GM12878 (cell line): ENCODE results near the gene SF3B4. TPM values are rescaled to one million over a fixed set of nuclear protein-coding genes. Genes with fewer than 3 reads are reported as not detected.
A peak's percentile ranks its signal among the peaks of the same experiment; 100 is the strongest.

ENCODE experiments used
- ATAC-seq: fragments of 200-7000 bp; cut with Tn5 transposase; 3 replicates; pipeline ENCODE4 v1.9.1; 2020; ENCODE audit warnings: mild to moderate bottlenecking, moderate library complexity
- BruUV-seq: library from RNA; stranded (reverse); fragments of 400-500 nt; replicated peaks from 2 replicates; lab custom pipeline; 2021; lab: Mats Ljungman, UMichigan
- CTCF ChIA-PET: fragments of 300-600 bp; sonication (Branson Sonifier 250); formaldehyde crosslinking; extraction: SDS; loops from one replicate; lab custom pipeline; 2021; ENCODE audit warnings: inconsistent platforms; lab: Yijun Ruan, JAX
- POLR2A ChIA-PET: fragments of 350-600 bp; formaldehyde crosslinking; extraction: SDS; loops from one replicate; lab custom pipeline; 2021; ENCODE audit warnings: inconsistent platforms; lab: Charles Lee
- RAD21 ChIA-PET: fragments of 300-600 bp; sonication (Branson Sonifier 250); formaldehyde crosslinking; loops from one replicate; lab custom pipeline; 2023; ENCODE audit warnings: antibody characterized with exemption; ENCODE audit not compliant: unreplicated experiment; lab: Charles Lee
- SMC1A ChIA-PET: fragments of 300-600 bp; sonication (Branson Sonifier 250); formaldehyde crosslinking; loops from one replicate; lab custom pipeline; 2023; ENCODE audit not compliant: unreplicated experiment, uncharacterized antibody; lab: Charles Lee
- DNase-seq: peaks from one replicate; pipeline ENCODE4 v3.0.0-alpha.2; 2011; ENCODE audit warnings: low read depth, low spot score
- FAIRE-seq: peaks from 3 replicates; lab custom pipeline; 2011; peaks lifted over from hg19 to GRCh38; lab: Jason Lieb, UNC
- H2AFZ ChIP-seq: 2 replicates; pipeline ENCODE4 v1.6.0; 2011; ENCODE audit warnings: low read depth, low read length, control low read depth; ENCODE audit not compliant: control insufficient read depth
- H3K27ac ChIP-seq: 2 replicates; pipeline ENCODE4 v1.5.1; 2011; ENCODE audit warnings: control low read depth; ENCODE audit not compliant: control insufficient read depth, insufficient read depth
- H3K27me3 ChIP-seq, 2 experiments: replicated peaks in 1 of 2; 2 replicates each; pipeline versions ENCODE4 v1.6.0 to v1.6.1; 2011; ENCODE audit warnings: low read length in 1 of 2; ENCODE audit not compliant: control insufficient read depth in 2 of 2, insufficient read depth in 2 of 2
- H3K36me3 ChIP-seq, 2 experiments: 2 replicates each; pipeline ENCODE4 v1.5.1; 2011; ENCODE audit warnings: low read length in 1 of 2; ENCODE audit not compliant: control insufficient read depth in 2 of 2, insufficient read depth in 2 of 2
- H3K4me1 ChIP-seq: 2 replicates; pipeline ENCODE4 v1.6.1; 2011; ENCODE audit warnings: mild to moderate bottlenecking, low read length, moderate library complexity, mixed read lengths; ENCODE audit not compliant: control insufficient read depth, insufficient read depth
- H3K4me2 ChIP-seq: 2 replicates; pipeline ENCODE4 v1.6.0; 2011; ENCODE audit warnings: control low read depth; ENCODE audit not compliant: control insufficient read depth, insufficient read depth
- H3K4me3 ChIP-seq: fragments of 200-600 bp; sonication (generic); 2 replicates; pipeline ENCODE4 v1.5.1; 2016
- H3K79me2 ChIP-seq: 2 replicates; pipeline ENCODE4 v1.6.0; 2011; ENCODE audit warnings: low read length; ENCODE audit not compliant: control insufficient read depth, insufficient read depth
- H3K9ac ChIP-seq: 2 replicates; pipeline ENCODE4 v1.8.0; 2011; ENCODE audit warnings: low read length, control low read depth, mixed read lengths; ENCODE audit not compliant: control insufficient read depth, insufficient read depth
- H3K9me3 ChIP-seq: replicated peaks from 3 replicates; pipeline ENCODE4 v1.5.1; 2011; ENCODE audit warnings: mild to moderate bottlenecking, low read length; ENCODE audit not compliant: control insufficient read depth, insufficient read depth
- H4K20me1 ChIP-seq: 2 replicates; pipeline ENCODE4 v1.6.0; 2011; ENCODE audit not compliant: control insufficient read depth, insufficient read depth
- CBX5 ChIP-seq: sonication (generic); IDR thresholded peaks from 2 replicates; pipeline ENCODE4 v1.6.1; 2016; ENCODE audit warnings: low read depth, moderate library complexity, mild to moderate bottlenecking, inconsistent platforms
- GATAD2B ChIP-seq: fragments of 450-650 bp; conservative IDR thresholded peaks from 2 replicates; pipeline ENCODE4 v1.6.1; 2017; ENCODE audit warnings: low read depth, mild to moderate bottlenecking, moderate library complexity
- MEF2A ChIP-seq: IDR thresholded peaks from 2 replicates; pipeline ENCODE4 v1.6.1; 2011; ENCODE audit warnings: low read depth, mild to moderate bottlenecking, low read length, moderate library complexity; ENCODE audit not compliant: insufficient read depth
- RELA ChIP-seq: fragments of 450-650 bp; IDR thresholded peaks from 2 replicates; pipeline ENCODE4 v1.8.0; 2014; ENCODE audit warnings: borderline replicate concordance; ENCODE audit not compliant: partially characterized antibody
- WGBS: methylation state at CpG from one replicate; pipeline ENCODE4 v1.1.6; 2016; ENCODE audit warnings: low lambda C conversion rate; ENCODE audit not compliant: insufficient replicate concordance, insufficient coverage; ENCODE audit errors: missing lambda C conversion rate; 5-methylcytosine and 5-hydroxymethylcytosine counted together
- in situ Hi-C: fragments of 300-500 bp; cut with MboI; formaldehyde crosslinking; loops from 9 replicates; pipeline ENCODE4 v1.14.3; 2018; ENCODE audit warnings: mixed read lengths
- intact Hi-C: fragments of 100-400 bp; cut with micrococcal nuclease; formaldehyde crosslinking; loops from one replicate; pipeline ENCODE4 v1.14.2; 2022; ENCODE audit not compliant: unreplicated experiment
- polyA plus RNA-seq, 11 experiments: library from polyadenylated mRNA; depleted of rRNA in 4 of 11; unstranded in 6 of 11; stranded (reverse) in 5 of 11; fragments of >200 nt; fragmentation: Nextera tagmentation in 4 of 11; fragmentation: Illumina TruSeq in 1 of 11; extraction: Ambion mirVana in 4 of 11; extraction: Trizol in 1 of 11; gene quantifications; 1 replicate in 1 of 11; 2 replicates in 10 of 11; pipeline versions ENCODE4 v1.2.1 to v1.2.3, GENCODE V29; 2011 to 2016; ENCODE audit warnings: inconsistent platforms in 2 of 11, missing spikeins in 2 of 11, low read depth in 1 of 11
- total RNA-seq, 4 experiments: library from RNA; depleted of rRNA in 3 of 4; stranded (reverse); fragments of >200 nt in 3 of 4; fragmentation: Illumina TruSeq in 1 of 4; extraction: Trizol in 1 of 4; gene quantifications; 2 replicates each; pipeline versions ENCODE4 v1.2.1 to v1.2.3, GENCODE V29; 2013 to 2021
- TF ChIP-seq, protein P1 (sequence below): IDR thresholded peaks from 2 replicates; pipeline ENCODE4 v1.6.1; 2011; ENCODE audit warnings: mild to moderate bottlenecking, low read depth, low read length, moderate library complexity; ENCODE audit not compliant: insufficient replicate concordance
- TF ChIP-seq, protein P2 (sequence below): fragments of 150-350 bp; IDR thresholded peaks from 2 replicates; pipeline ENCODE4 v1.6.1; 2016; ENCODE audit warnings: low read depth, low read length

The SF3B4 gene
- total and polyA plus RNA-seq, 10 of the 15 experiments (the other 5 are each of a cell fraction or from before 2014, with no cell fraction given): 1.9 to 146 (median 27.5) TPM

DNA sequence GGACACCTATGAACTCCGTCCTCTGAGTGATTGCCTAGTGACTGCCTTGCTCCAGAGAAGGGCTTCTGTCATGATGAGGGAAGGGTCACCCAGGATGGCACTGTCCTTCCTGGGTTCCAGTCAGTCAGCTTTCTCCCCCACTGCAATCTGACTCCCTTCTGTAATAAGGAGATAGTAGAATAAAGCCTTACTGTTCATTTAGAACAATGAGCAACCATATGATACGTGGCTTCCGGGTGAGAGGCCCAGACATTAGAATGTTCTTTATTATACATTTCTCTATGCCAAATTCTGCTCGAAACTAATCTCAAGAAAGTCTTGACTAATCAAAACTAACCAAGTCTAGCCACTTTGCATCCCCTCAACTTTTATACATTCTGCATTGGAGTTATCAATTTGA is 17.6 kb upstream of the SF3B4 start (continued):
- TF ChIP-seq, protein P1, sequence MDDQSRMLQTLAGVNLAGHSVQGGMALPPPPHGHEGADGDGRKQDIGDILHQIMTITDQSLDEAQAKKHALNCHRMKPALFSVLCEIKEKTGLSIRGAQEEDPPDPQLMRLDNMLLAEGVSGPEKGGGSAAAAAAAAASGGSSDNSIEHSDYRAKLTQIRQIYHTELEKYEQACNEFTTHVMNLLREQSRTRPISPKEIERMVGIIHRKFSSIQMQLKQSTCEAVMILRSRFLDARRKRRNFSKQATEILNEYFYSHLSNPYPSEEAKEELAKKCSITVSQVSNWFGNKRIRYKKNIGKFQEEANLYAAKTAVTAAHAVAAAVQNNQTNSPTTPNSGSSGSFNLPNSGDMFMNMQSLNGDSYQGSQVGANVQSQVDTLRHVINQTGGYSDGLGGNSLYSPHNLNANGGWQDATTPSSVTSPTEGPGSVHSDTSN: no peak
- TF ChIP-seq GATAD2B (no peak), RELA (no peak), CBX5 (no peak)
- TF ChIP-seq, protein P2, sequence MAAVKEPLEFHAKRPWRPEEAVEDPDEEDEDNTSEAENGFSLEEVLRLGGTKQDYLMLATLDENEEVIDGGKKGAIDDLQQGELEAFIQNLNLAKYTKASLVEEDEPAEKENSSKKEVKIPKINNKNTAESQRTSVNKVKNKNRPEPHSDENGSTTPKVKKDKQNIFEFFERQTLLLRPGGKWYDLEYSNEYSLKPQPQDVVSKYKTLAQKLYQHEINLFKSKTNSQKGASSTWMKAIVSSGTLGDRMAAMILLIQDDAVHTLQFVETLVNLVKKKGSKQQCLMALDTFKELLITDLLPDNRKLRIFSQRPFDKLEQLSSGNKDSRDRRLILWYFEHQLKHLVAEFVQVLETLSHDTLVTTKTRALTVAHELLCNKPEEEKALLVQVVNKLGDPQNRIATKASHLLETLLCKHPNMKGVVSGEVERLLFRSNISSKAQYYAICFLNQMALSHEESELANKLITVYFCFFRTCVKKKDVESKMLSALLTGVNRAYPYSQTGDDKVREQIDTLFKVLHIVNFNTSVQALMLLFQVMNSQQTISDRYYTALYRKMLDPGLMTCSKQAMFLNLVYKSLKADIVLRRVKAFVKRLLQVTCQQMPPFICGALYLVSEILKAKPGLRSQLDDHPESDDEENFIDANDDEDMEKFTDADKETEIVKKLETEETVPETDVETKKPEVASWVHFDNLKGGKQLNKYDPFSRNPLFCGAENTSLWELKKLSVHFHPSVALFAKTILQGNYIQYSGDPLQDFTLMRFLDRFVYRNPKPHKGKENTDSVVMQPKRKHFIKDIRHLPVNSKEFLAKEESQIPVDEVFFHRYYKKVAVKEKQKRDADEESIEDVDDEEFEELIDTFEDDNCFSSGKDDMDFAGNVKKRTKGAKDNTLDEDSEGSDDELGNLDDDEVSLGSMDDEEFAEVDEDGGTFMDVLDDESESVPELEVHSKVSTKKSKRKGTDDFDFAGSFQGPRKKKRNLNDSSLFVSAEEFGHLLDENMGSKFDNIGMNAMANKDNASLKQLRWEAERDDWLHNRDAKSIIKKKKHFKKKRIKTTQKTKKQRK: no peak
- TF ChIP-seq, all 136 proteins: peak for 0

DNA sequence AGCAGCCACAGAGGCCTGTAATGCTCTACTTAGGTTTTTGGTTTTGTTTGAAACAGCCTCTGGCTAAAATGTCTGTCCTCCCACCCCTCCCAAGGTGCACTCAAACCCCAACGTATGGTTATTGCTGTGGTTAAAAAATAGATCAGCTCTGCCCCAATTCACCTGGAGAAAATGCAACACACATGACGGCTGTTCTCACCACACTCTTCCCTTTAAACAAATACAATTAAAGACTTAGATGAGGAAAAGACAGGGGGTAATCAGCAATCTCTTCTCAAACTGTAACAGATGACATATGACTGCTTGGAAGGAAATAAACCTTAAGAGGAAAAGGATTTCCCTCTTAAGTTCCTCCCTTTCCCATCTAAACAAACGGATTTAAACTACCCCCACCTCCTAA is 15.3 kb upstream of the SF3B4 start:
- no peaks in the 10 kb centered on the region for H3K27me3 ChIP-seq
- H3K27ac ChIP-seq: no peak overlapping the region
- BruUV-seq: TSS peak; percentile 62
- no peak for ATAC-seq
- SMC1A ChIA-PET: interaction anchor here (1.1 to 1.5 kb wide), 4 partner anchors 21 to 124 kb away, joined by 3 to 4 read pairs (median 3); no protein-coding TSS in a partner anchor
- H3K79me2 ChIP-seq: no peaks in the 10 kb centered on the region
- DNase-seq: no peak
- WGBS: 56% methylated on average over 3 of the region's 3 CpGs
- H3K4me1 ChIP-seq: peaks cover 12% of the 10 kb centered on the region
- H3K4me2 ChIP-seq: no peak overlapping the region
- no peak overlapping the region for H3K9ac ChIP-seq
- TF ChIP-seq MEF2A: no peak
- TF ChIP-seq, all 136 proteins: peak for 0
- POLR2A ChIA-PET: no interaction called here
- intact Hi-C loops (no loop called here), in situ Hi-C loops (no loop called here)
- no peak for FAIRE-seq
- no peaks in the 10 kb centered on the region for H3K9me3 ChIP-seq
- no peak overlapping the region for H3K4me3 ChIP-seq
- CTCF ChIA-PET: interaction anchor here (0.6 to 2.5 kb wide), 2 partner anchors 14 to 36 kb away, joined by 3 to 7 read pairs; no protein-coding TSS in a partner anchor
- H3K36me3 ChIP-seq: peaks cover 7 to 12% of the 10 kb centered on the region in 2 experiments
- H4K20me1 ChIP-seq: no peaks in the 10 kb centered on the region
- RAD21 ChIA-PET: interaction anchor here (0.5 kb wide), 1 partner anchor 1574 kb away, joined by 5 read pairs; no protein-coding TSS in a partner anchor
- no peak overlapping the region for H2AFZ ChIP-seq
